GM18499 (cell line): ENCODE data around the gene THSD8.
"Not testable (repeated sequence)": the region's sequence is repeated elsewhere in the genome, so short reads cannot be mapped to it uniquely, and the experiment has no call there.

Source experiments
- ATAC-seq: cut with Tn5 transposase; IDR thresholded peaks from one replicate; pipeline ENCODE4 v1.9.1; 2021; ENCODE audit warnings: moderate number of reproducible peaks; ENCODE audit not compliant: insufficient read depth, unreplicated experiment

Gene THSD8

DNA sequence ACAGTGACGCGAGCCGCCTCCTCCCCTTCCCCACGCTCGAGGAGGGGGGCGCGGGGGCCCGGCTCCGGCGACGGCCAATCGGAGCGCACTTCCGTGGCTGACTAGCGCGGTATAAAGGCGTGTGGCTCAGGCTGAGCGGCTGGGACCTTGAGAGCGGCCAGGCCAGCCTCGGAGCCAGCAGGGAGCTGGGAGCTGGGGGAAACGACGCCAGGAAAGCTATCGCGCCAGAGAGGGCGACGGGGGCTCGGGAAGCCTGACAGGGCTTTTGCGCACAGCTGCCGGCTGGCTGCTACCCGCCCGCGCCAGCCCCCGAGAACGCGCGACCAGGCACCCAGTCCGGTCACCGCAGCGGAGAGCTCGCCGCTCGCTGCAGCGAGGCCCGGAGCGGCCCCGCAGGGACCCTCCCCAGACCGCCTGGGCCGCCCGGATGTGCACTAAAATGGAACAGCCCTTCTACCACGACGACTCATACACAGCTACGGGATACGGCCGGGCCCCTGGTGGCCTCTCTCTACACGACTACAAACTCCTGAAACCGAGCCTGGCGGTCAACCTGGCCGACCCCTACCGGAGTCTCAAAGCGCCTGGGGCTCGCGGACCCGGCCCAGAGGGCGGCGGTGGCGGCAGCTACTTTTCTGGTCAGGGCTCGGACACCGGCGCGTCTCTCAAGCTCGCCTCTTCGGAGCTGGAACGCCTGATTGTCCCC, 10.4 kb upstream of the THSD8 start, which contains the start of gene JUNB:
Gene JUNB, plus strand, starts transcription at position 142 of the 706 bp plus-strand sequence. Its CDS starts 286 bp downstream, at position 428.
- no peak for ATAC-seq

DNA sequence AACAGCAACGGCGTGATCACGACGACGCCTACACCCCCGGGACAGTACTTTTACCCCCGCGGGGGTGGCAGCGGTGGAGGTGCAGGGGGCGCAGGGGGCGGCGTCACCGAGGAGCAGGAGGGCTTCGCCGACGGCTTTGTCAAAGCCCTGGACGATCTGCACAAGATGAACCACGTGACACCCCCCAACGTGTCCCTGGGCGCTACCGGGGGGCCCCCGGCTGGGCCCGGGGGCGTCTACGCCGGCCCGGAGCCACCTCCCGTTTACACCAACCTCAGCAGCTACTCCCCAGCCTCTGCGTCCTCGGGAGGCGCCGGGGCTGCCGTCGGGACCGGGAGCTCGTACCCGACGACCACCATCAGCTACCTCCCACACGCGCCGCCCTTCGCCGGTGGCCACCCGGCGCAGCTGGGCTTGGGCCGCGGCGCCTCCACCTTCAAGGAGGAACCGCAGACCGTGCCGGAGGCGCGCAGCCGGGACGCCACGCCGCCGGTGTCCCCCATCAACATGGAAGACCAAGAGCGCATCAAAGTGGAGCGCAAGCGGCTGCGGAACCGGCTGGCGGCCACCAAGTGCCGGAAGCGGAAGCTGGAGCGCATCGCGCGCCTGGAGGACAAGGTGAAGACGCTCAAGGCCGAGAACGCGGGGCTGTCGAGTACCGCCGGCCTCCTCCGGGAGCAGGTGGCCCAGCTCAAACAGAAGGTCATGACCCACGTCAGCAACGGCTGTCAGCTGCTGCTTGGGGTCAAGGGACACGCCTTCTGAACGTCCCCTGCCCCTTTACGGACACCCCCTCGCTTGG, 9.6 kb upstream of the THSD8 start:
- no peak for ATAC-seq

DNA sequence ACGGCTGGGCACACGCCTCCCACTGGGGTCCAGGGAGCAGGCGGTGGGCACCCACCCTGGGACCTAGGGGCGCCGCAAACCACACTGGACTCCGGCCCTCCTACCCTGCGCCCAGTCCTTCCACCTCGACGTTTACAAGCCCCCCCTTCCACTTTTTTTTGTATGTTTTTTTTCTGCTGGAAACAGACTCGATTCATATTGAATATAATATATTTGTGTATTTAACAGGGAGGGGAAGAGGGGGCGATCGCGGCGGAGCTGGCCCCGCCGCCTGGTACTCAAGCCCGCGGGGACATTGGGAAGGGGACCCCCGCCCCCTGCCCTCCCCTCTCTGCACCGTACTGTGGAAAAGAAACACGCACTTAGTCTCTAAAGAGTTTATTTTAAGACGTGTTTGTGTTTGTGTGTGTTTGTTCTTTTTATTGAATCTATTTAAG, 9.0 kb upstream of the THSD8 start:
- no peak for ATAC-seq

DNA sequence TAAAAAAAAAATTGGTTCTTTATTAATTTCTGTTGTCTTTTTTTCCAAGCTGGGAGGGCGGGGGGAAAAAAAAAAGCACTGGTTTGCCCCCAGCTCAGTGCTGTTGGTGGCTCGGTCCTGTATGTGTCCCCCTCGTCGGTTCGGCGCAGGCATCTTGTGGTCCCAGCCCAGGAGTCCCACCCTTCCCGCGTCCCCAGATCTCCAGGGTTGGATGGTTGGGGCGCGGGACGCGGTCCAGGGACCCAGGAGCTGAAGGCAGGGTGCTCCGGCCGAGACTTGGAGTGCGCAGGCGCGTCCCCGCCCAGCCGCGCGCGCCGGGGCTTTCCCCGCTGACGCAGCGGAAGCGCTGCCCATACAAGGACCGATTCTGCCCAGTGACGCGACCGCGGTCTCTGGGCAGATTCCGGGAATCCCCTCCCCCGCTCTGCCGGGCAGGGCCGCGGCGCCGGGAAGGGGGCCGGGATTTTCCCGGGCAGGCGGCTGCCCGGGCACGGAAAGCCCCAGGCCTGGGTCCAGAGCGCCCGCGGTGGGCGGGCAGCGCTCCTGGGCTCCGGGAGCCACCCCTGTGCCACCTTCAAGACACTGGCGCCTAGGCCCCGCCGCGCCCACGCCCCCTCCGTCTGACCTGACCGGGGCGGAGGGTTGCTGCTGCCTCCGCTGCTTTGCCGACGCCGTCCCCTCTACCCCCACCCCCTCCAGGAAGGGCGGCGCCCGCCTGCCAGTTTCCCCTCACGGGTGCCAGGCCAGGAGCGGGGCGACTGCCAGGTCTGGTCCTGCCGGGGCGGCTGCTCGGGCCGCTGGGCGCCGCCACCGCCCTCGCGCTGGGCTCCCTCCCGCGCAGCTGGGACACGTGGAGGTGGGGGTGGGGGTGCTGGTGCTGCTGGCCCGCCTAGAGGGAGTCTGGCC, 8.3 kb upstream of the THSD8 start:
- no peak for ATAC-seq

DNA sequence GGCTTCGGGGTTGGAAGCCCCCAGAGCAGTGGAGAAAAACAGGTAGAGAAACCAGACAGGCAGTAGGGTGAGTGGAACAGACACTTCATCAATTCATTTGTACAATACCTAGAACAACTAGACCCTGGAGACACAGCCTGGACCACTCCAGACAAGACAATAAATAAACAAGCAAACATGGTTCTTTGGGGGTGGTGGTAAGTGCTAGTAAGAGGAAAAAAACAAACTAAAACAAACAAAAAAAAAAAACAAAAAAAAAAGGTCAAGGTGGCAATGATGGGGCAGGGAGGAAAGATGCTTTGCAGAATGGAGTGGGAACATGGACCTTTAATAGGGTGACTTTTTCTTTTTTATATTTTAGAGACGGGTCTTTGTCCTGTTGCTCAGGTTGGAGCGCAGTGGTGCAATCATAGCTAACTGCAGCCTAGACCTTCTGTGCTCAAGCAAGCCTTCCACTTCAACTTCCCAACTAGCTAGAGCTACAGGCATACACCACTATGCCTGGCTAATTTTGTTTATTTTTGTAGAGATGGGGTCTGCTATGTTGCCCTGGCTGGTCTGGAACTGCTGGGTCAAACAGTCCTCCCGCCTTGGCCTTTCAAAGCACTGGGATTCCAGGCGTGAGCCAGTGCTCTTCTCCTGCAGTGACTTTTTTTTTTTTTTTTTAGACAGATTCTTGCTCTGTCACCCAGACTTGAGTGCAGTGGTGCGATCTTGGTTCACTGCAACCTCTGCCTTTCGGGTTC, 7.5 kb upstream of the THSD8 start:
- ATAC-seq = no peak

DNA sequence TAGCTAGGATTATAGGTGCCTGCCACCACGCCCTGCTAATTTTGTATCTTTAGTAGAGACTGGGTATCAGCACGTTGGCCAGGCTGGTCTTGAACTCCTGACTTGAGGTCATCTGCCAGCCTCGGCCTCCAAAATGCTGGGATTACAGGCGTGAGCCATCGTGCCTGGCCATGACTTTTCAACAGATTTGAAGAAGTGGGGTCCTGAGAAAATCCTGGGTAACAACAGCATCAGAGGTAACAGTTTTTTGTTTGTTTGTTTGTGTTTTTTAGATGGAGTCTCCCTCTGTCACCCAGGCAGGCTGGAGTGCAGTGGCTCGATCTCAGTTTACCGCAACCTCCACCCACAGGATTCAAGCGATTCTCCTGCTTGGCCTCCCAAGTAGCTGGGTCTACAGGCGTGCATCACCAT, 6.9 kb upstream of the THSD8 start:
- no peak for ATAC-seq

DNA sequence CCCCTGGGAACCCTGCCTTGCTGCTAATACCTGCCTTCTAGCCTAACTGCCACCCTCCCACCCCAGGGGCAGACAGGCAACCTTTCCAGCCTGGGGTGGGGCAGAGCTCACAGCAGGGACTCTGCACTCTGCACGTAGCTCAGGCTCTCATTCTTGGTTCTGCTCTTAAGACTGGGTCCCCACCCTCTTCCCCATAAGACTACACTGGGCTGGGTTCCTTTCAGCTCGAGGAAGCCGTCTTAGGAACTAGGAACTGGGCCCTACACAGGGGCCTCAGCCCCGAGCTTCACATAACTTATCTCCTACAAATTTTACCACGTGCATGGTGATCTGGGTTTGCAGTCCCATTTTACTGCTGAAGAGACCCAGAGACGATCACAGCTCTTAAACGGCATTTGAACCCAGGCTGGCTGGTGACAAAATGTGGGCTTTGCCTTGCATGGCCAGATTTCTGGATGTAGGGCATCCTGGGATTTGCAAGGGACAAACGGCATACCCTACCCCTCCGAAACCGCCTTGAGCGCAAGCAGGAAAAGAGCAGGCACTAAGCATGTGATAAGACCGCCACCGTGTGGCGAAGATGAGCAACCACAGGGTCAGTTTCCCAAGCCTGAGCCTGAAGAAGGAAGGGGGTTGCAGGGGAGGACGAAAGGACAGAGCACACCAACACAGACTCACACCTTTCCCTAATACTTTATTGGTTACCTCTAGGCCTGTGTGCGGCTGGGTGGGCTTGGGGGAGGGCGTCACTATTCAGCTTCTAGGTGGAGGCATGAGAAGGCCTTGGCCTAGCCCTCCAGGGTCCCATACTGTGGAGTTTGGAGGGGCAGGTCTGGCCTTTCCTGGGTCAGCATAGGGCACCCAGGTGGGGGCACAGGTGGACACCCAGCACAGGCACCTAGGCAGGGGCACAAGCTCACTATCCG, 5.5 kb upstream of the THSD8 start:
- no peak for ATAC-seq

DNA sequence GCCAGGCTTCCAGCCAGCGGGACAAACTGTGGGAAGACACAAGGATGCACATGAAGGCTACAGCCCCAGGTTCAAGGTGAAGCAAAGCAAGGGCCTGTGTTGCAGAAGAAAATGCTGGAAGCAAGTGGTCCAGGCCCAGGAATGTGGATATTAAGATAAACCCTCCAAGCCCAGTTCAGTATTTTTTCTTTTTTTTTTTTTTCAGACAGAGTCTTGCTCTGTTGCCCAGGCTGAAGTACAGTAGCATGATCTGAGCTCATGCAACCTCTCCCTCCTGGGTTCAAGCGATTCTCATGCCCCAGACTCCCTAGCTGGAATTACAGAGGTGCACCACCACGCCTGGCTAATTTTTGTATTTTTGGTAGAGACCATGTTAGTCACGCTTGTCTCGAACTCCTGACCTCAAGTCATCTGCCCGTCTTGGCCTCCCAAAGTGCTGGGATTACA, 4.7 kb upstream of the THSD8 start:
- no peak for ATAC-seq

DNA sequence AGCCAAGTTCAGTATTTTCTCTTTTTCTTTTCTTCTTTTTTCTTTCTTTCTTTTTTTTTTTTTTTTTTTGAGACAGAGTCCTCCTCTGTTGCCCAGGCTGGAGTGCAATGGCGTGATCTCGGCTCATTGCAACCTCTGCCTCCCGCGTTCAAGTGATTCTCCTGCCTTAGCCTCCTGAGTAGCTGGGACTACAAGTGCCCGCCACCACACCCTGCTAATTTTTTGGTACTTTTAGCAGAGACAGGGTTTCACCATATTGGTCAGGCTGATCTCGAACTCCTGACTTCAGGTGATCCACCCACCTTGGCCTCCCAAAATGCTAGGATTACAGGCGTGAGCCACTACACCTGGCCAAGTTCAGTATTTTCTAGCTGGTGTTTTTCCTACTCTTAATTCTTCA, 4.3 kb upstream of the THSD8 start:
- ATAC-seq = not testable (repeated sequence)

DNA sequence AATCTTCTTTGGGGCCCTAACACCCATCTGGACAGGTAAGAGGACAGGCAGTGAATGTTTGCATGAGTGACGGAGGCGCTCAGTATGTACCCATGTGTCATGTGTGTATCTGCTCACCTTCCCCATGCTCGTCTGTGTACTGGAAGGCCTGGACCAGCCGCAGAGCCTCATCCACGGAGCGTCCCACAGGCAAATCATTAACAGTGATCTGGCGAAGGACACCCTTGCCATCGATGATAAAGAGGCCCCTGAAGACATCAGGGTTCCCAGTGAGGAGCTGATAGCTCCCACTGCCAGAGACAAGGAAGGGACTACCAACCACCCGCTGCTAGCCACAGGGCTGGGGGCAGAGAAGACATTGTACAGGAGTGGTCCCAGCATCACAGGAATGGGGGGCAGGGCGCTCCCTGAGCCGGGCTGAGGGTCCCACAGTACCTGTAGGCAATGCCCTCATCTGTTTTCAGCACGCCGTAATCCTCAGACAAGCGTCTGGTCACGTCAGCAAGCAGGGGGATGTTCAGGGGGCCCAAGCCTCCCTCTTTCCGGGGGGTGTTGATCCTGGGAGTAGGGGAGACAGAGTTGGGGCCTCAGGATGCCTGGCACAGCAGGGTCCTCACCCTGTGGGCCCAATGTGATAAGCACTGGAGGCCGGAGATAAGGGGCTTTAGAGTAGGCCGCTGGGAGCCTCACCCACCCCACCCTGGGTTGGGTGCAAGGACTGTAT, 2.0 kb upstream of the THSD8 start:
- ATAC-seq = no peak

DNA sequence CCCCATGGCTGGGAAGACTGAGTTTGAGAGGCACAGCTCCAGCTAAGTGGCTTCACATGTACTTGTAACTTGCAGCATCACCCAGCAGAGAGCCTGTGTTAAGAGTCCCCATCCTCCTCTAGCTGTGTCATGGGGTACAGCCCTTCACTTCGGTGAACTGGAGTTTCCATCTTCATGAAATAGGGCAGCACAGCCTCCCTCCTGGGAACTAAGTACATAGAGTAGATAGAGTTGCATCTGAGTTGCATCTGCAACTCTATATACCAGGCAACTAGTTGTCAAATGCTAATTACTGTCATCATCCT, 1.5 kb upstream of the THSD8 start:
- no peak for ATAC-seq

- no peak for ATAC-seq
These were observed 875 bp upstream of the THSD8 start for GRCh38 chr19:12800923-12801465.

GRCh38 chr19:12802267-12803106, 618 bp downstream of the THSD8 start:
- no peak for ATAC-seq

DNA sequence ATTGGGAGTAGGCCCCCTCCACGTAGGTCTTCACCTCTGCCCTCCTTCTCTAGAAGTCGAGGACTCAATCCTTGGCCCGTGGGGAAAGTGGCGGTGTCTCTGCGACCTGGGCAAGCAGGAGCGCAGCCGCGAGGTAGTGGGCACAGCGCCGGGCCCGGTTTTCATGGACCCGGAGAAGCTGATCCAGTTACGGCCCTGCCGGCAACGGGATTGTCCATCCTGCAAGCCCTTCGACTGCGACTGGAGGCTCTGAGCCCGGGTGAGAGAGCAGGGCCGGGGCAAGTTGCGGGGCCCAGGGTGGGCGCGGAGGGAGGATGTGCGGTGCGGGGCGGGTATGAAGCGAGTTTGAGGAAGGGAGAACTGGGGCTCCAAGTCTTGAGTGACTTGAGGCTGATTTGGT, 2.2 kb downstream of the THSD8 start:
- no peak for ATAC-seq

DNA sequence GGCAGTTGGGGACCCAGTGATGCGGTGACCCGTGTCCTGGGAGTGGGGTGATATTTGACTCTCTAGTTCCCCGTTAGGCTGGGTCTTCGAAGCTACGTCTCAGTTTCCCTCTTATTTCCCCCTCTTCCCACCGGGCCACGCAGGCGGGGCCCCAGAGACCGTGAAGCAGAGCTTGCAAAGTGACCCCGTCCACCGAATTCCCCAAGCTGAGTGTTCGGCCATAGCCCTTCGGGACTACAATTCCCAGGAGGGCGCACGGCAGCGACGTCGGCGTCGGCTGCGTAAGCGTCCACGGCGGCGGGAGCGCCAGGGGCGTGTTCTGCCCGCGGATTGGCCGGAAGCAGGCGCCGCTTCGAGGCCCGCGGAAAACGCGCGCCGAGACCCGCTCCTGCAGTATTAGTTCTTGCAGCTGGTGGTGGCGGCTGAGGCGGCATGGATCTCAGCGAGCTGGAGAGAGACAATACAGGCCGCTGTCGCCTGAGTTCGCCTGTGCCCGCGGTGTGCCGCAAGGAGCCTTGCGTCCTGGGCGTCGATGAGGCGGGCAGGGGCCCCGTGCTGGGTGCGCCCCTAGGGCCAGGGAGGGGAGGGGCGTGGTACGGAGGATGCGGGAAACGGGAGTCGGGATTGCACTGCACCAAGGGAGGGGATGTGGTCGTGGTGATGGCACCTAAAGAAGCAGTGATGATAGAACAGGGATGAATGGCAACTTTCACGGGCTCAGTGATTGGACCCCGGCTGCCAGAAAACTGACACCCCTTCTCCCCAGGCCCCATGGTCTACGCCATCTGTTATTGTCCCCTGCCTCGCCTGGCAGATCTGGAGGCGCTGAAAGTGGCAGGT, 4.6 kb downstream of the THSD8 start, which contains the start of gene RNASEH2A:
Gene RNASEH2A, plus strand, starts transcription at position 343 of the 840 bp plus-strand sequence. Its CDS starts 90 bp downstream, at position 433.
- no peak for ATAC-seq

- ATAC-seq = no peak
These were observed 13.2 kb downstream of the THSD8 start for GRCh38 chr19:12815088-12815487.
